ENCODE measurements around the gene ST6GALNAC2.
A peak's percentile ranks its signal among the peaks of the same experiment; 100 is the strongest.

Gene ST6GALNAC2

GRCh38 chr17:76531486-76532038 is 54.1 kb downstream of the ST6GALNAC2 start:
- Histone ChIP-seq H3K27ac (no peak overlapping the region), H3K27me3 (replicated peaks) (no peaks in the 10 kb centered on the region), H3K36me3 (replicated peaks) (no peaks in the 10 kb centered on the region), H3K4me3 (ENCODE audit: low read depth, low read length) (no peak overlapping the region)
- no peak for TF ChIP-seq CTCF (IDR thresholded peaks at IDR 0.05; ENCODE audit: low read depth, low read length, missing control alignments)
- in situ Hi-C loops (cut with HindIII; ENCODE audit: low pct_ligation_motif_present, low sequenced_read_pairs), result no loop called here
- no peak for DNase-seq

GRCh38 chr17:76530811-76531485 is 54.7 kb downstream of the ST6GALNAC2 start:
- no peaks in the 10 kb centered on the region for H3K27me3 ChIP-seq (replicated peaks)
- in situ Hi-C loops (cut with HindIII; ENCODE audit: low pct_ligation_motif_present, low sequenced_read_pairs), result no loop called here
- H3K27ac ChIP-seq, result peak overlapping the region; percentile 65
- DNase-seq, result no peak
- no peaks in the 10 kb centered on the region for H3K36me3 ChIP-seq (replicated peaks)
- TF ChIP-seq CTCF (IDR thresholded peaks at IDR 0.05; ENCODE audit: low read depth, low read length, missing control alignments), result no peak
- no peak overlapping the region for H3K4me3 ChIP-seq (ENCODE audit: low read depth, low read length)

GRCh38 chr17:76530095-76530723 is 55.5 kb downstream of the ST6GALNAC2 start:
- no peak for DNase-seq
- in situ Hi-C loops (cut with HindIII; ENCODE audit: low pct_ligation_motif_present, low sequenced_read_pairs), result no loop called here
- no peak overlapping the region for H3K4me3 ChIP-seq (ENCODE audit: low read depth, low read length)
- peak overlapping the region; percentile 65 for H3K27ac ChIP-seq
- TF ChIP-seq CTCF (IDR thresholded peaks at IDR 0.05; ENCODE audit: low read depth, low read length, missing control alignments), result no peak
- no peaks in the 10 kb centered on the region for H3K27me3 ChIP-seq (replicated peaks)
- no peaks in the 10 kb centered on the region for H3K36me3 ChIP-seq (replicated peaks)

- H3K27me3 ChIP-seq (replicated peaks), result no peaks in the 10 kb centered on the region
These were observed 56.2 kb downstream of the ST6GALNAC2 start for GRCh38 chr17:76529224-76530094.

More at GRCh38 chr17:76529224-76530094, 56.2 kb downstream of the ST6GALNAC2 start:
- H3K27ac ChIP-seq, result peak overlapping the region; percentile 65
- H3K4me3 ChIP-seq (ENCODE audit: low read depth, low read length), result no peak overlapping the region
- H3K36me3 ChIP-seq (replicated peaks), result no peaks in the 10 kb centered on the region
- in situ Hi-C loops (cut with HindIII; ENCODE audit: low pct_ligation_motif_present, low sequenced_read_pairs), result no loop called here
- no peak for TF ChIP-seq CTCF (IDR thresholded peaks at IDR 0.05; ENCODE audit: low read depth, low read length, missing control alignments)
- DNase-seq, result peak; percentile 57

All from brain microvascular endothelial cell (primary cell).